ENCODE measurements around the gene AKR1C1.

DNA sequence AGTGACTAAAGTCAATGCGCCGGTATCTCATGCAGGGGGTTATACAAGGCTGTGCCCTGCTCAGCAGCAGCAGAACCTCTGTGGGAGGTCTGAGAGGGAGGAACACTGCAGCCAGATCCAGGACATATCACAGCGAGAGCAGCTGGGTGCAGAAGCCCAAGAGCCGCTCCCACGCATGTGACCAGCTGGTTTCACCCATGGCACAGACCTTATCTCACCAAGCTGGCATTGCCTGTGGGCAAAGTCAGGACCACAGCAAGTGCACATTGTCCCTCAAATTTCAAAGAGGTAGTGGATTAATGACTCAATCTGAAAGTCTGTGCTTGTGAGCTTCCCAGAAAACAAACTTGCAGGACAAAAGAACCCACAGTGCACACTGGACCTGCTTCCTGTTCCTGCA is 31.6 kb upstream of the AKR1C1 start:
- TF ChIP-seq CTCF (IDR thresholded peaks at IDR 0.05) (no peak), POLR2A (IDR thresholded peaks at IDR 0.05) (no peak)
